ENCODE data around the gene ABCD2. TPM values are rescaled to one million over a fixed set of nuclear protein-coding genes. Genes with fewer than 3 reads are reported as not detected.

ABCD2 gene
- total RNA-seq, 1 experiment from 2014 or later = not detected

DNA sequence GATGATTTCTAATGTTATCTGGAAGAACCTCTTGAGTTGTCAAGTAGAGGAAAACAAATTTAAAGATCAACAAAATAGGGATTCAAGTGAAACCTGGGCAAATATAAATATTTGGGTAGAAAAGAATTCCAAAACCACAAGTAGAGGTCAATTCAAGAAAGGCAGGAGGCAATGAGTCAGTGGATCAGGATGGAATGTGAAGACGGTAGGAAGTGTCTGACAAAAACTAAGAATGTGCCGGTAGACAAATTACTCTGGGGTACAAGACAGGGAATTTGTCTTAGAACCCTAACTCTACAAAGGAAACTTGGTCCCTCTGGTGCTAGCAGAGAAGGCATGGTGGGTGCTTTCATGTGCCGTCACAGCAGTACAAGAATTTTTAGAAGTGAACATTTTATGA lies 13.6 kb downstream of the ABCD2 start:
- H3K9me3 ChIP-seq (ENCODE audit: control insufficient read depth in 1 of 2, insufficient read depth in 1 of 2, low read depth in 1 of 2, low read length in 2 of 2) = no peaks in the 10 kb centered on the region
- H3K4me3 ChIP-seq (replicated peaks in 1 of 2; ENCODE audit: low read depth in 1 of 2, low read length in 2 of 2) = peak overlapping the region in 1 of 2 experiments; percentile 7; a peak in 1 of 4 replicates
- ChIA-PET POLR2A (no interaction called here), RAD21 (ENCODE audit: low non-redundant PET in 1 of 2, low total read pairs in 2 of 2, uncharacterized antibody in 2 of 2, unreplicated experiment in 2 of 2) (no interaction called here), CTCF (interaction anchor here (2.1 kb wide), 1 partner anchor 86 kb away, joined by 8 read pairs; no protein-coding TSS in a partner anchor)
- H3K36me3 ChIP-seq (ENCODE audit: control insufficient read depth in 1 of 2, insufficient read depth in 2 of 2, low read length in 2 of 2) = no peaks in the 10 kb centered on the region
- H3K27me3 ChIP-seq (ENCODE audit: insufficient read depth, low read length) = no peaks in the 10 kb centered on the region
- no peak overlapping the region for H3K9ac ChIP-seq (ENCODE audit: low read length)
- no peaks in the 10 kb centered on the region for H4K20me1 ChIP-seq (ENCODE audit: insufficient read depth)
- peak overlapping the region; percentile 18 for H2AFZ ChIP-seq (ENCODE audit: low read depth, low read length, poor library complexity, severe bottlenecking)
- intact Hi-C loops (cut with micrococcal nuclease) = no loop called here
- peak; percentile 59 for DNase-seq (ENCODE audit: low read depth, low spot score)
- TF ChIP-seq, protein P1, sequence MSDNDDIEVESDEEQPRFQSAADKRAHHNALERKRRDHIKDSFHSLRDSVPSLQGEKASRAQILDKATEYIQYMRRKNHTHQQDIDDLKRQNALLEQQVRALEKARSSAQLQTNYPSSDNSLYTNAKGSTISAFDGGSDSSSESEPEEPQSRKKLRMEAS (IDR thresholded peaks at IDR 0.05) = no peak
- peak; percentile 67 for TF ChIP-seq TCF7L2 (IDR thresholded peaks at IDR 0.05; ENCODE audit: borderline replicate concordance, extremely low read depth, insufficient read depth, insufficient read length)
- no peak for TF ChIP-seq POLR2AphosphoS5 (IDR thresholded peaks at IDR 0.05; ENCODE audit: low read depth, low read length)
- TF ChIP-seq SRF (IDR thresholded peaks at IDR 0.05; ENCODE audit: low read depth) = 0 out of 2 replicates have a peak, but pooled peaks have one; percentile 7
- peak; percentile 39; the same call in 1 of the 2 replicates for TF ChIP-seq FOSL1 (IDR thresholded peaks at IDR 0.05; ENCODE audit: low read depth)
- peak; percentile 92 for ATAC-seq
- no TSS peak for BruUV-seq (replicated peaks)
- peaks cover 23 to 26% of the 10 kb centered on the region in 2 experiments for H3K4me1 ChIP-seq (ENCODE audit: control insufficient read depth in 1 of 2, insufficient read depth in 2 of 2, low read length in 2 of 2)
- H3K79me2 ChIP-seq (ENCODE audit: insufficient read depth, low read length) = no peaks in the 10 kb centered on the region
- H3K9me2 ChIP-seq (ENCODE audit: insufficient read depth) = no peaks in the 10 kb centered on the region
- H3K27ac ChIP-seq (ENCODE audit: low read depth, low read length) = peak overlapping the region; percentile 26; the same call in 1 of the 2 replicates
- peak overlapping the region; percentile 54 for H3K4me2 ChIP-seq (ENCODE audit: low read length)

DNA sequence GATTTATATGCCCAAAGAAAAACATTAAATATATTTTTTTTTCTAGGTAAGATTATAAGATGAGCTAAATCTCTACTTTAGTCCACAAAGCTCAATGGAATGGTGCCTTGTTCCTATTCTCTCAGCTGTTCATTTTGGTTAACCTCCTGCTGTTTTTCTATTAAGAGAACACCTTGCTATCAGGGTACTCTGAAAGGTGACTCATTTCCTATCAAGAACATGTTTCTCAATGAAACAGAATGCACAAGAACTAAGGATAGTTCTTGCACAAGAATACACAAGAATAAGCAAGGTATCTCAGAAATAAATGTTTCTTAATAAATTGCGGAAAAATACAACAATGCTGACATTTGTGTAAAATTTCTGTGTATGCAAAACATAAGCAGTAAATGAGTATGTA lies 14.1 kb downstream of the ABCD2 start:
- TF ChIP-seq SRF (IDR thresholded peaks at IDR 0.05; ENCODE audit: low read depth) (0 out of 2 replicates have a peak, but pooled peaks have one; percentile 4), ELF1 (IDR thresholded peaks at IDR 0.05; ENCODE audit: borderline replicate concordance, low read depth) (no peak), SP1 (IDR thresholded peaks at IDR 0.05; ENCODE audit: low read depth) (no peak), FOSL1 (IDR thresholded peaks at IDR 0.05; ENCODE audit: low read depth) (peak; percentile 46), JUND (IDR thresholded peaks at IDR 0.05) (peak; percentile 53), CEBPB (IDR thresholded peaks at IDR 0.05; ENCODE audit: low read depth) (peak; percentile 72), POLR2AphosphoS5 (IDR thresholded peaks at IDR 0.05; ENCODE audit: low read depth, low read length) (no peak), EGR1 (IDR thresholded peaks at IDR 0.05; ENCODE audit: low read depth) (no peak), CBX3 (IDR thresholded peaks at IDR 0.05; ENCODE audit: low read depth) (no peak)
- TF ChIP-seq, protein P1 (IDR thresholded peaks at IDR 0.05) = 0 out of 2 replicates have a peak, but pooled peaks have one; percentile 6
- Histone ChIP-seq H3K36me3 (ENCODE audit: control insufficient read depth in 1 of 2, insufficient read depth in 2 of 2, low read length in 2 of 2) (no peaks in the 10 kb centered on the region), H3K4me3 (replicated peaks in 1 of 2; ENCODE audit: low read depth in 1 of 2, low read length in 2 of 2) (peak overlapping the region in 1 of 2 experiments; percentile 7; a peak in 1 of 4 replicates), H3K79me2 (ENCODE audit: insufficient read depth, low read length) (no peaks in the 10 kb centered on the region), H3K4me2 (ENCODE audit: low read length) (peak overlapping the region; percentile 54), H3K27ac (ENCODE audit: low read depth, low read length) (peak overlapping the region; percentile 26; the same call in 1 of the 2 replicates), H2AFZ (ENCODE audit: low read depth, low read length, poor library complexity, severe bottlenecking) (no peak overlapping the region), H3K9ac (ENCODE audit: low read length) (no peak overlapping the region), H3K9me3 (ENCODE audit: control insufficient read depth in 1 of 2, insufficient read depth in 1 of 2, low read depth in 1 of 2, low read length in 2 of 2) (no peaks in the 10 kb centered on the region), H3K4me1 (ENCODE audit: control insufficient read depth in 1 of 2, insufficient read depth in 2 of 2, low read length in 2 of 2) (peaks cover 23 to 26% of the 10 kb centered on the region in 2 experiments), H3K9me2 (ENCODE audit: insufficient read depth) (no peaks in the 10 kb centered on the region), H3K27me3 (ENCODE audit: insufficient read depth, low read length) (no peaks in the 10 kb centered on the region), H4K20me1 (ENCODE audit: insufficient read depth) (no peaks in the 10 kb centered on the region)
- peak; percentile 41 for DNase-seq (ENCODE audit: low read depth, low spot score)
- ChIA-PET CTCF (interaction anchor here (2.1 kb wide), 1 partner anchor 87 kb away, joined by 8 read pairs; no protein-coding TSS in a partner anchor), POLR2A (no interaction called here), RAD21 (ENCODE audit: low non-redundant PET in 1 of 2, low total read pairs in 2 of 2, uncharacterized antibody in 2 of 2, unreplicated experiment in 2 of 2) (no interaction called here)
- no TSS peak for BruUV-seq (replicated peaks)
- peak; percentile 74 for ATAC-seq
- intact Hi-C loops (cut with micrococcal nuclease) = no loop called here
